T-cell (primary cell): ENCODE data around the gene SERPINA5. TPM values are rescaled to one million over a fixed set of nuclear protein-coding genes. Genes with fewer than 3 reads are reported as not detected.

Experiments used
- ATAC-seq, 4 experiments: fragments of 200-7000 bp in 3 of 4; fragments of 150-1000 bp in 1 of 4; cut with Tn5 transposase; replicated peaks in 1 of 4; 1 replicate in 3 of 4; 2 replicates in 1 of 4; pipeline ENCODE4 v1.10.0; 2021; ENCODE audit warnings: moderate library complexity in 3 of 4, mild to moderate bottlenecking in 2 of 4, moderate number of reproducible peaks in 1 of 4
- CTCF ChIA-PET, 2 donors: fragments of 300-600 bp; sonication (Branson Sonifier 250); formaldehyde crosslinking; loops; one replicate each; lab custom pipeline; 2022; ENCODE audit warnings: antibody characterized with exemption in 2 of 2; lab: Charles Lee
- POLR2A ChIA-PET, 2 donors: fragments of 300-600 bp; sonication (Branson Sonifier 250); formaldehyde crosslinking; loops; one replicate each; lab custom pipeline; 2022; ENCODE audit warnings: antibody characterized with exemption in 2 of 2; lab: Charles Lee
- DNase-seq, 35 experiments: peaks; one replicate each; pipeline versions ENCODE4 v3.0.0 to v3.0.0-alpha.2; 2013 to 2023
- H3K27ac ChIP-seq: one replicate; pipeline ENCODE4 v1.5.1; 2013; ENCODE audit warnings: low read length
- H3K27me3 ChIP-seq, 2 experiments: replicated peaks in 1 of 2; 1 replicate in 1 of 2; 2 replicates in 1 of 2; pipeline versions ENCODE4 v1.6.1 to v1.7.0; 2013; ENCODE audit warnings: low read length in 1 of 2, mixed read lengths in 1 of 2; ENCODE audit not compliant: control insufficient read depth in 2 of 2, insufficient read depth in 2 of 2; ENCODE audit errors: extremely low read depth in 1 of 2
- H3K36me3 ChIP-seq, 2 donors: 1 replicate in 1 of 2; 2 replicates in 1 of 2; pipeline versions ENCODE4 v1.6.1 to v1.7.0; 2013; ENCODE audit warnings: low read length in 1 of 2; ENCODE audit not compliant: control insufficient read depth in 2 of 2, insufficient read depth in 1 of 2; ENCODE audit errors: extremely low read depth in 1 of 2
- H3K4me1 ChIP-seq, 2 experiments: 1 replicate in 1 of 2; 2 replicates in 1 of 2; pipeline versions ENCODE4 v1.6.1 to v1.7.0; 2013; ENCODE audit warnings: low read length in 2 of 2, mixed read lengths in 1 of 2; ENCODE audit not compliant: insufficient read depth in 2 of 2, control insufficient read depth in 1 of 2; ENCODE audit errors: extremely low read depth in 1 of 2
- H3K4me3 ChIP-seq, 2 donors: 1 replicate in 1 of 2; 2 replicates in 1 of 2; pipeline versions ENCODE4 v1.5.1 to v1.7.0; 2013; ENCODE audit warnings: mild to moderate bottlenecking in 2 of 2, low read length in 1 of 2, moderate library complexity in 1 of 2; ENCODE audit not compliant: control insufficient read depth in 1 of 2; ENCODE audit errors: extremely low read depth in 1 of 2
- H3K9me3 ChIP-seq: 2 replicates; pipeline ENCODE4 v1.7.0; 2013
- H3K27ac Mint-ChIP-seq, 2 donors: one replicate each; pipeline ENCODE4 v1.8.0; 2020 to 2021; ENCODE audit warnings: mild to moderate bottlenecking in 2 of 2, mixed read lengths in 2 of 2
- H3K27me3 Mint-ChIP-seq, 2 donors: one replicate each; pipeline ENCODE4 v1.8.0; 2021 to 2022; ENCODE audit warnings: mixed read lengths in 2 of 2
- H3K36me3 Mint-ChIP-seq: one replicate; pipeline ENCODE4 v1.8.0; 2021; ENCODE audit warnings: mixed read lengths
- H3K4me1 Mint-ChIP-seq, 3 donors: one replicate each; pipeline ENCODE4 v1.8.0; 2020 to 2022; ENCODE audit warnings: mixed read lengths in 3 of 3, mild to moderate bottlenecking in 1 of 3
- H3K4me3 Mint-ChIP-seq, 3 donors: one replicate each; pipeline ENCODE4 v1.8.0; 2020 to 2022; ENCODE audit warnings: mild to moderate bottlenecking in 3 of 3, mixed read lengths in 3 of 3, moderate library complexity in 3 of 3
- H3K9me3 Mint-ChIP-seq, 3 donors: one replicate each; pipeline ENCODE4 v1.8.0; 2020 to 2022; ENCODE audit warnings: mixed read lengths in 3 of 3
- WGBS: methylation state at CpG from one replicate; pipeline ENCODE4 v1.1.5; 2013; ENCODE audit warnings: missing lambda C conversion rate; ENCODE audit not compliant: insufficient coverage; 5-methylcytosine and 5-hydroxymethylcytosine counted together
- total RNA-seq, 35 experiments: library from RNA in 6 of 35; stranded (reverse) in 6 of 35; fragments of 120-200 nt in 1 of 35; gene quantifications; one replicate each; pipeline versions ENCODE4 v1.2.1 to v1.2.4 and lab custom pipeline; 2013 to 2026

SERPINA5 gene
- total RNA-seq, 5 donors from 2014 or later (not counting 1 experiment from before 2014, with no cell fraction given), result 0.92 to 1.1 (median 0.99) TPM; not detected in 2

- POLR2A ChIA-PET, result no interaction called here
- Histone ChIP-seq H3K9me3 (no peaks in the 10 kb centered on the region), H3K36me3 (no peaks in the 10 kb centered on the region), H3K4me1 (no peaks in the 10 kb centered on the region), H3K27me3 (peaks cover 0 to 25% of the 10 kb centered on the region in 2 experiments), H3K27ac (no peak overlapping the region), H3K4me3 (no peak overlapping the region)
- Mint-ChIP-seq H3K4me1 (no peaks in the 10 kb centered on the region), H3K9me3 (peaks cover 3 to 4% (median 3%) of the 10 kb centered on the region in 3 donors), H3K27me3 (peaks cover 14 to 25% of the 10 kb centered on the region in 2 donors), H3K27ac (no peak overlapping the region), H3K4me3 (no peak overlapping the region), H3K36me3 (no peaks in the 10 kb centered on the region)
- WGBS, result 62% methylated on average over 3 of the region's 3 CpGs
- CTCF ChIA-PET, result no interaction called here
- ATAC-seq, result no peak
- no peak for DNase-seq
These were observed 20.9 kb upstream of the SERPINA5 start for GRCh38 chr14:94560291-94560665.

GRCh38 chr14:94560751-94561655 is 20.2 kb upstream of the SERPINA5 start, which contains the start of gene SERPINA4:
TSS of gene SERPINA4 (plus strand) at chr14:94561442. CDS start at chr14:94563483, 2,041 bp downstream.
- no peaks in the 10 kb centered on the region for H3K4me1 ChIP-seq
- ATAC-seq (no peak), DNase-seq (no peak)
- H3K9me3 ChIP-seq, result no peaks in the 10 kb centered on the region
- ChIA-PET POLR2A (no interaction called here), CTCF (no interaction called here)
- peaks cover 0 to 25% of the 10 kb centered on the region in 2 experiments for H3K27me3 ChIP-seq
- no peak within 1 kb of the TSS for H3K4me3 ChIP-seq
- Mint-ChIP-seq H3K27me3 (peaks cover 8 to 21% of the 10 kb centered on the region in 2 donors), H3K36me3 (no peaks in the 10 kb centered on the region), H3K27ac (no peak within 1 kb of the TSS), H3K9me3 (peaks cover 0 to 3% (median 0%) of the 10 kb centered on the region in 3 donors), H3K4me1 (no peaks in the 10 kb centered on the region), H3K4me3 (no peak within 1 kb of the TSS)
- 85% methylated on average over 7 of the region's 11 CpGs for WGBS
- no peak within 1 kb of the TSS for H3K27ac ChIP-seq
- H3K36me3 ChIP-seq, result no peaks in the 10 kb centered on the region

GRCh38 chr14:94561656-94562010 is 19.6 kb upstream of the SERPINA5 start:
- Mint-ChIP-seq H3K27me3 (peaks cover 8 to 19% of the 10 kb centered on the region in 2 donors), H3K36me3 (no peaks in the 10 kb centered on the region), H3K4me1 (no peaks in the 10 kb centered on the region), H3K4me3 (no peak overlapping the region), H3K27ac (no peak overlapping the region), H3K9me3 (peaks cover 0 to 3% (median 0%) of the 10 kb centered on the region in 3 donors)
- H3K4me3 ChIP-seq, result no peak overlapping the region
- no peaks in the 10 kb centered on the region for H3K9me3 ChIP-seq
- H3K4me1 ChIP-seq, result no peaks in the 10 kb centered on the region
- no peaks in the 10 kb centered on the region for H3K36me3 ChIP-seq
- peaks cover 0 to 25% of the 10 kb centered on the region in 2 experiments for H3K27me3 ChIP-seq
- ChIA-PET CTCF (no interaction called here), POLR2A (no interaction called here)
- ATAC-seq (no peak), DNase-seq (no peak)
- 79% methylated on average over 4 of the region's 7 CpGs for WGBS
- H3K27ac ChIP-seq, result no peak overlapping the region

GRCh38 chr14:94562022-94562421 is 19.2 kb upstream of the SERPINA5 start:
- ATAC-seq, result no peak
- CTCF ChIA-PET, result no interaction called here

GRCh38 chr14:94562941-94563883 is 18.0 kb upstream of the SERPINA5 start:
- Mint-ChIP-seq H3K9me3 (peaks cover 0 to 3% (median 0%) of the 10 kb centered on the region in 3 donors), H3K27me3 (peaks cover 9 to 13% of the 10 kb centered on the region in 2 donors), H3K4me3 (no peak overlapping the region), H3K27ac (no peak overlapping the region), H3K4me1 (no peaks in the 10 kb centered on the region), H3K36me3 (no peaks in the 10 kb centered on the region)
- ChIA-PET POLR2A (no interaction called here), CTCF (no interaction called here)
- Histone ChIP-seq H3K4me3 (no peak overlapping the region), H3K4me1 (no peaks in the 10 kb centered on the region), H3K27me3 (peaks cover 0 to 28% of the 10 kb centered on the region in 2 experiments), H3K27ac (no peak overlapping the region), H3K36me3 (no peaks in the 10 kb centered on the region), H3K9me3 (no peaks in the 10 kb centered on the region)
- no peak for DNase-seq
- WGBS, result 93% methylated on average over 14 of the region's 16 CpGs
- no peak for ATAC-seq

More at GRCh38 chr14:94562022-94562421, 19.2 kb upstream of the SERPINA5 start:
- Histone ChIP-seq H3K36me3 (no peaks in the 10 kb centered on the region), H3K27me3 (peaks cover 0 to 25% of the 10 kb centered on the region in 2 experiments), H3K9me3 (no peaks in the 10 kb centered on the region), H3K4me1 (no peaks in the 10 kb centered on the region), H3K4me3 (no peak overlapping the region), H3K27ac (no peak overlapping the region)
- Mint-ChIP-seq H3K27ac (no peak overlapping the region), H3K4me3 (no peak overlapping the region), H3K36me3 (no peaks in the 10 kb centered on the region), H3K27me3 (peaks cover 8 to 15% of the 10 kb centered on the region in 2 donors), H3K4me1 (no peaks in the 10 kb centered on the region), H3K9me3 (peaks cover 0 to 3% (median 0%) of the 10 kb centered on the region in 3 donors)
- POLR2A ChIA-PET, result no interaction called here
- DNase-seq, result no peak
- 67% methylated on average over 4 of the region's 5 CpGs for WGBS

GRCh38 chr14:94564381-94564780 is 16.8 kb upstream of the SERPINA5 start:
- Histone ChIP-seq H3K4me3 (no peak overlapping the region), H3K27ac (no peak overlapping the region), H3K4me1 (no peaks in the 10 kb centered on the region), H3K27me3 (peaks cover 0 to 28% of the 10 kb centered on the region in 2 experiments), H3K9me3 (no peaks in the 10 kb centered on the region), H3K36me3 (no peaks in the 10 kb centered on the region)
- no peak overlapping the region for H3K4me3 Mint-ChIP-seq
- no peaks in the 10 kb centered on the region for H3K4me1 Mint-ChIP-seq
- peaks cover 0 to 3% (median 0%) of the 10 kb centered on the region in 3 donors for H3K9me3 Mint-ChIP-seq
- H3K36me3 Mint-ChIP-seq, result no peaks in the 10 kb centered on the region
- ChIA-PET CTCF (interaction anchor here in 1 of 2 donors (0.6 kb wide), 1 partner anchor 50 kb away, joined by 4 read pairs; no protein-coding TSS in a partner anchor), POLR2A (no interaction called here)
- H3K27ac Mint-ChIP-seq, result no peak overlapping the region
- H3K27me3 Mint-ChIP-seq, result peaks cover 8 to 15% of the 10 kb centered on the region in 2 donors
- ATAC-seq, result no peak
- no peak for DNase-seq
